K562 (cell line): ENCODE data around the gene A1BG. TPM values are rescaled to one million over a fixed set of nuclear protein-coding genes. Genes with fewer than 3 reads are reported as not detected.

Experiments
- ATAC-seq: fragments of 200-7000 bp; cut with Tn5 transposase; 3 replicates; pipeline ENCODE4 v1.9.1; 2020; ENCODE audit warnings: moderate library complexity
- BruUV-seq: library from RNA; stranded (reverse); fragments of 400-500 nt; replicated peaks from 2 replicates; lab custom pipeline; 2021; lab: Mats Ljungman, UMichigan
- CTCF ChIA-PET: fragments of 300-600 bp; formaldehyde crosslinking; extraction: SDS; loops from one replicate; lab custom pipeline; 2021; ENCODE audit warnings: low intra/inter-chr PET ratio; lab: Yijun Ruan, JAX
- POLR2A ChIA-PET: fragments of 300-600, 350-650 bp; sonication (Branson Sonifier 250); formaldehyde crosslinking; extraction: SDS; loops from one replicate; lab custom pipeline; 2021; ENCODE audit warnings: antibody characterized with exemption, inconsistent platforms; lab: Yijun Ruan, JAX
- DNase-seq, 4 experiments: peaks; one replicate each; pipeline versions ENCODE4 v3.0.0 to v3.0.0-alpha.2; 2011 to 2018; ENCODE audit warnings: low spot score in 3 of 4, mixed read lengths in 3 of 4; ENCODE audit errors: extremely low read depth in 1 of 4
- FAIRE-seq: peaks from 2 replicates; lab custom pipeline; 2011; peaks lifted over from hg19 to GRCh38; lab: Jason Lieb, UNC
- H2AFZ ChIP-seq: 2 replicates; pipeline ENCODE4 v1.6.0; 2011; ENCODE audit warnings: low read depth, low read length, control low read depth, inconsistent platforms
- H3K27ac ChIP-seq: fragments of 200-600 bp; 3 replicates; pipeline ENCODE4 v1.8.0; 2011; ENCODE audit warnings: low read depth, mild to moderate bottlenecking, control low read depth, inconsistent platforms, low read length, moderate library complexity, mixed read lengths; ENCODE audit errors: extremely low read depth
- H3K27me3 ChIP-seq, 2 experiments: fragments of 300-600 bp in 1 of 2; 2 replicates in 1 of 2; 3 replicates in 1 of 2; pipeline versions ENCODE4 v1.6.0 to v1.8.0; 2011; ENCODE audit warnings: inconsistent platforms in 2 of 2, low read length in 2 of 2, mild to moderate bottlenecking in 1 of 2, mixed read lengths in 1 of 2, moderate library complexity in 1 of 2; ENCODE audit not compliant: control insufficient read depth in 2 of 2, insufficient read depth in 2 of 2
- H3K36me3 ChIP-seq: fragments of 300-600 bp; 3 replicates; pipeline ENCODE4 v1.8.0; 2011; ENCODE audit warnings: mild to moderate bottlenecking, low read length, inconsistent platforms; ENCODE audit not compliant: control insufficient read depth, insufficient read depth
- H3K4me1 ChIP-seq, 2 experiments: fragments of 200-600 bp in 1 of 2; replicated peaks in 1 of 2; 2 replicates in 1 of 2; 3 replicates in 1 of 2; pipeline versions ENCODE4 v1.5.1 to v1.8.0; 2011; ENCODE audit warnings: inconsistent platforms in 2 of 2, low read length in 2 of 2, mild to moderate bottlenecking in 1 of 2, mixed read lengths in 1 of 2, moderate library complexity in 1 of 2; ENCODE audit not compliant: control insufficient read depth in 2 of 2, insufficient read depth in 2 of 2
- H3K4me2 ChIP-seq: 2 replicates; pipeline ENCODE4 v1.6.1; 2011; ENCODE audit warnings: low read length, control low read depth, inconsistent platforms, mixed read lengths; ENCODE audit not compliant: insufficient read depth
- H3K4me3 ChIP-seq: fragments of 200-600 bp; sonication (generic), shearing (Covaris generic); 2 replicates; pipeline ENCODE4 v1.5.1; 2016; ENCODE audit warnings: control low read depth, inconsistent platforms
- H3K79me2 ChIP-seq: fragments of 200-600 bp; 3 replicates; pipeline ENCODE4 v1.8.0; 2011; ENCODE audit warnings: low read length, inconsistent platforms; ENCODE audit not compliant: control insufficient read depth, insufficient read depth
- H3K9ac ChIP-seq, 2 experiments: 2 replicates each; pipeline versions ENCODE4 v1.6.0 to v1.6.1; 2011; ENCODE audit warnings: low read depth in 2 of 2, low read length in 2 of 2, control low read depth in 1 of 2, inconsistent platforms in 1 of 2, mild to moderate bottlenecking in 1 of 2, mixed read lengths in 1 of 2; ENCODE audit not compliant: insufficient read depth in 1 of 2
- H3K9me1 ChIP-seq: one replicate; pipeline ENCODE4 v1.6.0; 2011; ENCODE audit warnings: inconsistent platforms, mild to moderate bottlenecking, low read length, moderate library complexity; ENCODE audit not compliant: control insufficient read depth, insufficient read depth
- H3K9me3 ChIP-seq: replicated peaks from 2 replicates; pipeline ENCODE4 v1.5.1; 2011; ENCODE audit warnings: low read depth, low read length, inconsistent platforms; ENCODE audit not compliant: control insufficient read depth, insufficient read depth
- H4K20me1 ChIP-seq: replicated peaks from 2 replicates; pipeline ENCODE4 v1.6.1; 2011; ENCODE audit warnings: low read length, inconsistent platforms, mixed read lengths; ENCODE audit not compliant: control insufficient read depth, insufficient read depth
- CC2D1A ChIP-seq: fragments of 450-650 bp; IDR thresholded peaks from 2 replicates; pipeline ENCODE4 v1.6.1; 2017; ENCODE audit warnings: mild to moderate bottlenecking
- GTF2F1 ChIP-seq: IDR thresholded peaks from 2 replicates; pipeline ENCODE4 v1.6.1; 2011; ENCODE audit warnings: low read depth, low read length, improper control_type of control experiment
- HDGF ChIP-seq: fragments of 450-650 bp; IDR thresholded peaks from 2 replicates; pipeline ENCODE4 v1.6.1; 2016
- KAT7 ChIP-seq: sonication (generic); formaldehyde crosslinking; IDR thresholded peaks from 2 replicates; pipeline ENCODE4 v1.8.0; 2022; ENCODE audit warnings: missing genetic modification reagents, mild to moderate bottlenecking, borderline replicate concordance
- PHF20 ChIP-seq: fragments of 450-650 bp; IDR thresholded peaks from 2 replicates; pipeline ENCODE4 v1.6.1; 2018; ENCODE audit not compliant: partially characterized antibody
- POU5F1 ChIP-seq: fragments of 150-350 bp; IDR thresholded peaks from 2 replicates; pipeline ENCODE4 v1.6.1; 2014; ENCODE audit warnings: borderline replicate concordance, low read length, low read depth, mild to moderate bottlenecking; ENCODE audit not compliant: partially characterized antibody
- RCOR1 ChIP-seq, 2 experiments: IDR thresholded peaks; 2 replicates each; pipeline ENCODE4 v1.6.1; 2012; ENCODE audit warnings: low read depth in 2 of 2, low read length in 2 of 2, borderline replicate concordance in 1 of 2, improper control_type of control experiment in 1 of 2
- ZNF197 ChIP-seq: fragments of 200-800 bp; sonication (Bioruptor generic); IDR thresholded peaks from 2 replicates; pipeline ENCODE4 v1.6.1; 2016; ENCODE audit warnings: low read depth, missing genetic modification characterization, missing compliant biosample characterization
- ZNF668 ChIP-seq: fragments of 250-450 bp; sonication (Bioruptor Pico); IDR thresholded peaks from 2 replicates; pipeline ENCODE4 v1.8.0; 2022; ENCODE audit warnings: mild to moderate bottlenecking, inconsistent platforms
- WGBS: fragments of 100-300 bp; shearing (Covaris generic); methylation state at CpG from one replicate; pipeline ENCODE4 v1.1.6; 2016; ENCODE audit warnings: low coverage, mixed read lengths; ENCODE audit not compliant: insufficient coverage; ENCODE audit errors: missing lambda C conversion rate; 5-methylcytosine and 5-hydroxymethylcytosine counted together
- in situ Hi-C: fragments of 300-500 bp; cut with MboI; formaldehyde crosslinking; loops from 4 replicates; pipeline ENCODE4 v1.15.0; 2018; ENCODE audit warnings: inconsistent platforms, mixed read lengths
- intact Hi-C: fragments of 100-400 bp; cut with micrococcal nuclease; formaldehyde crosslinking; loops from 2 replicates; pipeline ENCODE4 v1.14.2; 2022
- polyA plus RNA-seq, 8 experiments: library from polyadenylated mRNA; depleted of rRNA in 4 of 8; stranded (reverse) in 5 of 8; unstranded in 3 of 8; fragments of >200 nt; fragmentation: Nextera tagmentation in 2 of 8; fragmentation: Illumina TruSeq in 1 of 8; extraction: Ambion mirVana in 2 of 8; extraction: Trizol in 1 of 8; gene quantifications; 2 replicates each; pipeline versions ENCODE4 v1.2.1 to v1.2.3, GENCODE V29; 2011 to 2014; ENCODE audit warnings: inconsistent platforms in 1 of 8, missing spikeins in 1 of 8
- total RNA-seq, 7 experiments: library from RNA; depleted of rRNA in 6 of 7; stranded (reverse); fragments of >200 nt in 6 of 7; fragmentation: Illumina TruSeq in 2 of 7; extraction: Trizol in 2 of 7; gene quantifications; 2 replicates each; pipeline versions ENCODE4 v1.2.1 to v1.2.3, GENCODE V29; 2011 to 2021; ENCODE audit warnings: low replicate concordance in 1 of 7
- TF ChIP-seq, protein P1 (sequence below), 2 experiments: fragments of 450-650 bp; IDR thresholded peaks; 2 replicates each; pipeline ENCODE4 v1.6.1; 2016
- TF ChIP-seq, protein P2 (sequence below), 2 experiments: IDR thresholded peaks; 2 replicates each; pipeline ENCODE4 v1.6.1; 2011; ENCODE audit warnings: borderline replicate concordance in 1 of 2, control low read depth in 1 of 2, low read depth in 1 of 2, low read length in 1 of 2, mild to moderate bottlenecking in 1 of 2, mixed read lengths in 1 of 2, moderate library complexity in 1 of 2; ENCODE audit not compliant: insufficient read depth in 1 of 2, insufficient read length in 1 of 2, poor library complexity in 1 of 2, severe bottlenecking in 1 of 2; ENCODE audit errors: extremely low read depth in 1 of 2
- TF ChIP-seq, protein P3 (sequence below): fragments of 450-650 bp; formaldehyde crosslinking; IDR thresholded peaks from 2 replicates; pipeline ENCODE4 v1.4.0; 2020; ENCODE audit warnings: mild to moderate bottlenecking, moderate library complexity

Gene A1BG
- total and polyA plus RNA-seq, 9 of the 15 experiments (the other 6 are each of a cell fraction or from before 2014, with no cell fraction given) = 0.10 to 19.8 (median 2.6) TPM

DNA sequence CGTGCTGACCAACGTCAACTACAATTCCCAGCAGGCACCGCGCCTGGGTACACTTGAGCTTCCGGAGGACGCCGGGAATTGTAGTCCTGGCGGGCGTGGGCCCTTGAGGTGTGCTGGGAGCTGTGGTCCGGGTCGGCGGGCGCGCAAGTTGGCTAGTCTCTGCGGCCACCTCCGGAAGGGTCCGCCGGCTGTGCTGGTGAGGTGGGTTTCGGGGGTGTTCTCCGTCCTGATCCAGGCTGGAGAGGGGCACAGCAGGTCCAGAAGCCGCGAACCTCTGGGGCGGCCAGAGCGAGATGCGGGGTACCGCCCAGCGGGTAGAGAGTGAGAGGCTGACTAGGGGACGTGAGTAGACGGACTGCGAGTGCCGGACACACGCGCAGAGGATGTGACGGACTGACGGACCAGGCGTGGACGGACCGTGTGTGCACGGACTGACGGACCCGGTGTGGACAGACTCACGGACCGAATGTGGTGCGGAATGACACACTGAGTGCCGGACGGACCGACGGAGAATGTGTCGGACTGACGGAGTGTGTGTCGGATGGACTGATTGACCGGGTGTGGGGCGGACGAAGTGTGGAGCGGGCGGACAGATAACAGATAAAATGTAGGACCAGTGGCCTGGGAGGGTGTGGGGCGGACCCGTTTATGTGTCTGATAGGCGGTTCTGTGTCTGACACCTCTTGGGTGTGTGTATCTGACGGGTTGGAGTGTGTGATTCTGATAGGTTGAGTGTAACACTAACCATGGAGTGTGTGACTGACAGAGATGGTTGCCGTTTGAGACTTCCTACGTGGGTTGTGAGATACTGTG lies 26.2 kb downstream of the A1BG start, which contains the start of gene ZSCAN22 (continued):
- TF ChIP-seq, protein P1, sequence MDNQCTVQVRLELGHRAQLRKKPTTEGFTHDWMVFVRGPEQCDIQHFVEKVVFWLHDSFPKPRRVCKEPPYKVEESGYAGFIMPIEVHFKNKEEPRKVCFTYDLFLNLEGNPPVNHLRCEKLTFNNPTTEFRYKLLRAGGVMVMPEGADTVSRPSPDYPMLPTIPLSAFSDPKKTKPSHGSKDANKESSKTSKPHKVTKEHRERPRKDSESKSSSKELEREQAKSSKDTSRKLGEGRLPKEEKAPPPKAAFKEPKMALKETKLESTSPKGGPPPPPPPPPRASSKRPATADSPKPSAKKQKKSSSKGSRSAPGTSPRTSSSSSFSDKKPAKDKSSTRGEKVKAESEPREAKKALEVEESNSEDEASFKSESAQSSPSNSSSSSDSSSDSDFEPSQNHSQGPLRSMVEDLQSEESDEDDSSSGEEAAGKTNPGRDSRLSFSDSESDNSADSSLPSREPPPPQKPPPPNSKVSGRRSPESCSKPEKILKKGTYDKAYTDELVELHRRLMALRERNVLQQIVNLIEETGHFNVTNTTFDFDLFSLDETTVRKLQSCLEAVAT (IDR thresholded peaks at IDR 0.05) = no peak; a peak in 2 of 4 replicates
- TF ChIP-seq, protein P2, sequence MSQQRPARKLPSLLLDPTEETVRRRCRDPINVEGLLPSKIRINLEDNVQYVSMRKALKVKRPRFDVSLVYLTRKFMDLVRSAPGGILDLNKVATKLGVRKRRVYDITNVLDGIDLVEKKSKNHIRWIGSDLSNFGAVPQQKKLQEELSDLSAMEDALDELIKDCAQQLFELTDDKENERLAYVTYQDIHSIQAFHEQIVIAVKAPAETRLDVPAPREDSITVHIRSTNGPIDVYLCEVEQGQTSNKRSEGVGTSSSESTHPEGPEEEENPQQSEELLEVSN (IDR thresholded peaks at IDR 0.05; ENCODE audit: borderline replicate concordance in 1 of 2, extremely low read depth in 1 of 2, insufficient read depth in 1 of 2, insufficient read length in 1 of 2, low read depth in 1 of 2, low read length in 1 of 2, poor library complexity in 1 of 2, severe bottlenecking in 1 of 2) = peak; percentile 26 to 33
- TF ChIP-seq PHF20 (peak; percentile 93), ZNF197 (CRISPR knock-in tag) (0 out of 2 replicates have a peak, but pooled peaks have one; percentile 68)

DNA sequence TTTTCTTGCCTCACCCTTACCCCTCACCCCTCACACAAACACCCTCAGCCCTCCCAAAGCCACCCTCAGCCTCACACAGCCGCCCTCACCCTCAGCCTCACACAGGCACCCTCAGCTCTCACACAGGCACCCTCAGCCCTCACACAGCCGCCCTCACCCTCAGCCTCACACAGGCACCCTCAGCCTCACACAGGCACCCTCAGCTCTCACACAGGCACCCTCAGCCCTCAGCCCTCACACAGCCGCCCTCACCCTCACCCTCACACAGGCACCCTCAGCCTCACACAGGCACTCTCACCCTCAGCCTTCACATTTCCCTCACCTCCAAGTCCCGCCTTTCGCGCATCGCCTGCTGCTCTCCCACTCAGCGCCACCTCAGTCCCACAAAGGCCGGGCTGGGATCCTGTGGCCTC lies 26.8 kb downstream of the A1BG start:
- H3K27me3 ChIP-seq = no peaks in the 10 kb centered on the region
- ChIA-PET CTCF (no interaction called here), POLR2A (interaction anchor here (0.6 to 2.2 kb wide), 9 partner anchors 9 to 233 kb away, joined by 3 to 15 read pairs (median 7); partner anchors contain the start of genes RPS5 and ZBTB45)
- peak overlapping the region; percentile 92 to 96 for H3K9ac ChIP-seq
- H3K4me1 ChIP-seq = peaks cover 20 to 25% of the 10 kb centered on the region in 2 experiments; a peak in 4 of 5 replicates
- intact Hi-C loops = loop anchor here (1.0 to 5.0 kb wide), 6 partner anchors 21 to 193 kb away; partner anchors contain the start of genes ERVK3-1, ZBTB45, ZNF274 and ZNF446
- H3K27ac ChIP-seq = peak overlapping the region; percentile 94; the same call in 2 of the 3 replicates
- 3% methylated on average over 9 of the region's 9 CpGs for WGBS
- H3K36me3 ChIP-seq = no peaks in the 10 kb centered on the region; the same call in 2 of the 3 replicates
- no peak for DNase-seq
- H3K79me2 ChIP-seq = peaks cover 49% of the 10 kb centered on the region
- peak overlapping the region; percentile 99 for H2AFZ ChIP-seq
- peak; percentile 46; the same call in 1 of the 3 replicates for ATAC-seq
- in situ Hi-C loops = no loop called here
- H3K9me1 ChIP-seq = peaks cover 2% of the 10 kb centered on the region
- H3K4me2 ChIP-seq = peak overlapping the region; percentile 100
- peaks cover 4% of the 10 kb centered on the region; the same call in 1 of the 2 replicates for H4K20me1 ChIP-seq
- no peaks in the 10 kb centered on the region for H3K9me3 ChIP-seq
- no TSS peak for BruUV-seq
- peak overlapping the region; percentile 98 for H3K4me3 ChIP-seq
- no peak for FAIRE-seq
- TF ChIP-seq KAT7 (peak; percentile 73; the same call in 1 of the 2 replicates), ZNF668 (no peak), GTF2F1 (0 out of 2 replicates have a peak, but pooled peaks have one; percentile 1), HDGF (peak; percentile 92; the same call in 1 of the 2 replicates), RCOR1 (IDR thresholded peaks at IDR 0.05; ENCODE audit: borderline replicate concordance in 1 of 2, low read depth in 2 of 2, low read length in 2 of 2) (0 out of 4 replicates have a peak, but pooled peaks of 1 of the 2 experiments have one; percentile 11), POU5F1 (no peak), CC2D1A (no peak)
- TF ChIP-seq, protein P2 (IDR thresholded peaks at IDR 0.05; ENCODE audit: borderline replicate concordance in 1 of 2, extremely low read depth in 1 of 2, insufficient read depth in 1 of 2, insufficient read length in 1 of 2, low read depth in 1 of 2, low read length in 1 of 2, poor library complexity in 1 of 2, severe bottlenecking in 1 of 2) = peak in 1 of 2 experiments; percentile 63
- TF ChIP-seq, protein P3, sequence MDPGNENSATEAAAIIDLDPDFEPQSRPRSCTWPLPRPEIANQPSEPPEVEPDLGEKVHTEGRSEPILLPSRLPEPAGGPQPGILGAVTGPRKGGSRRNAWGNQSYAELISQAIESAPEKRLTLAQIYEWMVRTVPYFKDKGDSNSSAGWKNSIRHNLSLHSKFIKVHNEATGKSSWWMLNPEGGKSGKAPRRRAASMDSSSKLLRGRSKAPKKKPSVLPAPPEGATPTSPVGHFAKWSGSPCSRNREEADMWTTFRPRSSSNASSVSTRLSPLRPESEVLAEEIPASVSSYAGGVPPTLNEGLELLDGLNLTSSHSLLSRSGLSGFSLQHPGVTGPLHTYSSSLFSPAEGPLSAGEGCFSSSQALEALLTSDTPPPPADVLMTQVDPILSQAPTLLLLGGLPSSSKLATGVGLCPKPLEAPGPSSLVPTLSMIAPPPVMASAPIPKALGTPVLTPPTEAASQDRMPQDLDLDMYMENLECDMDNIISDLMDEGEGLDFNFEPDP (CRISPR knock-in tag) = no peak
